Measurements from ENCODE around the gene WDR19.
"Not testable (repeated sequence)": the region's sequence is repeated elsewhere in the genome, so short reads cannot be mapped to it uniquely, and the experiment has no call there.

The WDR19 gene

GRCh38 chr4:39181905-39182638 is at the start of gene WDR19:
TSS of gene WDR19 (plus strand) at chr4:39182529. CDS start at chr4:39182558, 29 bp downstream.
- DNase-seq, result peak; percentile 97

- no peak for DNase-seq
Measured at GRCh38 chr4:39133623-39134022, 48.7 kb upstream of the WDR19 start.

- no peak for DNase-seq
Measured at GRCh38 chr4:39134683-39135306, 47.5 kb upstream of the WDR19 start.

GRCh38 chr4:39138227-39138626 is 44.1 kb upstream of the WDR19 start:
- DNase-seq, result not testable (repeated sequence)

- no peak for DNase-seq
Measured at GRCh38 chr4:39146211-39146610, 36.1 kb upstream of the WDR19 start.

- DNase-seq, result no peak
Measured at GRCh38 chr4:39154009-39154408, 28.3 kb upstream of the WDR19 start.

- DNase-seq, result no peak
Measured at GRCh38 chr4:39157520-39157919, 24.8 kb upstream of the WDR19 start.

- DNase-seq, result no peak
Measured at GRCh38 chr4:39166177-39166576, 16.2 kb upstream of the WDR19 start.

GRCh38 chr4:39166669-39167068 is 15.7 kb upstream of the WDR19 start:
- no peak for DNase-seq

- no peak for DNase-seq
Measured at GRCh38 chr4:39169426-39169825, 12.9 kb upstream of the WDR19 start.

GRCh38 chr4:39170301-39170700 is 12.0 kb upstream of the WDR19 start:
- DNase-seq, result no peak

- DNase-seq, result no peak
Measured at GRCh38 chr4:39178706-39179105, 3.6 kb upstream of the WDR19 start.

- no peak for DNase-seq
Measured at GRCh38 chr4:39179681-39180080, 2.6 kb upstream of the WDR19 start.

GRCh38 chr4:39180629-39181028 is 1.7 kb upstream of the WDR19 start:
- not testable (repeated sequence) for DNase-seq

GRCh38 chr4:39181520-39181904 is 817 bp upstream of the WDR19 start:
- DNase-seq, result no peak

- no peak for DNase-seq
Measured at GRCh38 chr4:39201963-39202362, 19.6 kb downstream of the WDR19 start.

- DNase-seq, result no peak
Measured at GRCh38 chr4:39204543-39204942, 22.2 kb downstream of the WDR19 start.

- DNase-seq, result no peak
Measured at GRCh38 chr4:39205000-39205399, 22.7 kb downstream of the WDR19 start.

GRCh38 chr4:39205476-39205875 is 23.1 kb downstream of the WDR19 start:
- no peak for DNase-seq

GRCh38 chr4:39227906-39228305 is 45.6 kb downstream of the WDR19 start:
- no peak for DNase-seq

- no peak for DNase-seq
Measured at GRCh38 chr4:39228377-39228776, 46.0 kb downstream of the WDR19 start.

- DNase-seq, result no peak
Measured at GRCh38 chr4:39230462-39230861, 48.1 kb downstream of the WDR19 start.

- no peak for DNase-seq
Measured at GRCh38 chr4:39231660-39232059, 49.3 kb downstream of the WDR19 start.

- DNase-seq, result no peak
Measured at GRCh38 chr4:39232100-39232499, 49.8 kb downstream of the WDR19 start.

GRCh38 chr4:39233114-39233513 is 50.8 kb downstream of the WDR19 start:
- no peak for DNase-seq

Measured in NCI-H1694 treated with DMSO at 0.1 percent for 48 hours (cell line).